ENCODE results near the gene CHCHD3.

CHCHD3 gene

GRCh38 chr7:133077394-133077793, 4.5 kb downstream of the CHCHD3 start:
- no peak for DNase-seq (ENCODE audit: low read depth)

DNA sequence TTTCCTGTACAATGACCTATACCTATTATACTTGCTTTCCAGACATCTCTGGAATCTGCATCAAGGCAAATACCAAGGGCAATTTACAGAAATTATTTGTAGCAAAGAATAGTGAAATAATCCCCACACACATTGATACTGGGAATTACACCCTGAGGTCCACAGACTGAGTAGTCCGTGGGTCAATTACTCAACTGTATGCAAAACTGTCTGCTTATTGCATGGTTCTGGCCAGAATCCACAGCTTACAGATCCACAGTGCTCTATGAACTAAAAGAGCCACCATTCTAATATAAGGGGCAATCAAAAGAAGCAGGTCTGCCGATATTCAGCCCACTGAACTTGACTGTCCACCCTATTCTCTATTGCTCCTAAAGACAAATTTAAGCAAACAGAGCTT, 5.7 kb downstream of the CHCHD3 start:
- DNase-seq (ENCODE audit: low read depth), result no peak

GRCh38 chr7:133071506-133071905, 10.4 kb downstream of the CHCHD3 start:
- no peak for DNase-seq (ENCODE audit: low read depth)

GRCh38 chr7:133070562-133070961, 11.3 kb downstream of the CHCHD3 start:
- DNase-seq (ENCODE audit: low read depth), result no peak

DNA sequence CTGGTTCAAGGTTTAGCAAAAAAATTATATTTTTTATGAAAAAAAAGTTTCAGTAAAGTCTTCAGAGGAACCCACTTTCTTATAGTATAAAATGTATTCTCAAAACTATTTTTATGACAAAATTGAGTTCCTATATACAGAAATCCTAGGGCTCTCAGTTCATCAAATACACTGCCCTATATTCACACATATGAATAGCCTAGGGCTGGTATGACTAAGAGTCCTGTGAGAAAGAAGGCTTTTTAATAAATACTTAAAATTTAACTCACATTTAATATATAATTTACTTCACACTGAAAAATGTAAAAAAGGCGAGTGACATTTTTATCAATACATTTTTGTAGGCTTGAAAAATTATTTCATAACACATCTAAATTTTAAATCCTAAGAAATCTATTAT, 16.6 kb downstream of the CHCHD3 start:
- no peak for DNase-seq (ENCODE audit: low read depth)

DNA sequence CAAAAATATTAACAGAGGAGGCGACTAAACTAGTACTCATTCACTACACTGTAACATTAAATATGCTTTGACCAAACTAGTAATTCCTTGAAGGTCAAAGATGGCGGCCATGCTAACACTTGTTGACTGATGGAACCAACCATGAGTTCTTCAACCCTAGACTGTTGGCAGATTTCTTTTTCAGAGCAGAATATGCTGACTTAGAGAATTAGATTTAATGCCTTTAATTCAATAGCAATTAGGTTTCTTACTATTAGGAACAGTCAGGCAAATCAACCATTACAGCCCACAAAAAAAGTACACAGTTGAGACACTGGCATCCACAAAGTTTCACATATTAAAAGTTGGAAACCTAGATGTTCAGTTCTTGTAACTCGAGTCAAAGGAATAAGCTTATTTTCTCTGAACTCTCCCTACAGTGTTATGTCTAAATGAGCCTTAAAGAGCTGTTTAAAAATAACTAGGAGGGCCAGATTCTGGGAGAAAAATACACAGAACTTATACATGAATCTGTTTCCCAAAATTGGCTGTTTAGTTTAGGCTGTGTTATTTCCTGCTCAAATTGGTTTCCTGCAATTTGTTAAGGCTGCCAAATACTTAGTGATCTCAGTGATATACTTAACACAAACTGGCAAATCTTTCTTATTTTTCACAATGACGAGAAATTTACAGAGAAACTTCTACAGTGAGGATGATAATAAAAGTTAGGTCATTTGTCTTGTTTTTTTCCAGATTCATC, 17.6 kb downstream of the CHCHD3 start:
- no peak for DNase-seq (ENCODE audit: low read depth)

DNA sequence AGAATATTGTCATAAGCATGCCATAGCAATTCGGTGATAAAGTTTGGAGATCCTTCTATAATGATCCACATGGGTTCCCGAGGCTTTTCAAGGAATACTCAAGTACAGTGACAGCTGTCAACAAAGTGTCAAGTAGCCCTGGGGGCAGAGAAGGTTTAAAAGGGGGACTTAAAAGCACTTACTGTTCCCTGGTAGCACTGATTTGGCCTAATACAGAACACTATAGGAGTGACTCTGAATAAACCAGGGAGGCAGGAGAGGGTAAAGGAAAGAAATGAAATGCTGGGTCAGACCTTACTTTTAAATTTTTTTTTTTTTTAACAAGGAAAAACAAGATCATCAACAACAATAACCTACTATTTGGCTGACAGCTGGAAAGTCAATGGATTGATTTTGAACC, 20.1 kb downstream of the CHCHD3 start:
- DNase-seq (ENCODE audit: low read depth), result no peak

GRCh38 chr7:133061357-133061756, 20.5 kb downstream of the CHCHD3 start:
- no peak for DNase-seq (ENCODE audit: low read depth)

- no peak for DNase-seq (ENCODE audit: low read depth)
Observed at GRCh38 chr7:133060004-133060403, 21.9 kb downstream of the CHCHD3 start.

GRCh38 chr7:133059263-133059662, 22.6 kb downstream of the CHCHD3 start:
- DNase-seq (ENCODE audit: low read depth), result no peak

DNA sequence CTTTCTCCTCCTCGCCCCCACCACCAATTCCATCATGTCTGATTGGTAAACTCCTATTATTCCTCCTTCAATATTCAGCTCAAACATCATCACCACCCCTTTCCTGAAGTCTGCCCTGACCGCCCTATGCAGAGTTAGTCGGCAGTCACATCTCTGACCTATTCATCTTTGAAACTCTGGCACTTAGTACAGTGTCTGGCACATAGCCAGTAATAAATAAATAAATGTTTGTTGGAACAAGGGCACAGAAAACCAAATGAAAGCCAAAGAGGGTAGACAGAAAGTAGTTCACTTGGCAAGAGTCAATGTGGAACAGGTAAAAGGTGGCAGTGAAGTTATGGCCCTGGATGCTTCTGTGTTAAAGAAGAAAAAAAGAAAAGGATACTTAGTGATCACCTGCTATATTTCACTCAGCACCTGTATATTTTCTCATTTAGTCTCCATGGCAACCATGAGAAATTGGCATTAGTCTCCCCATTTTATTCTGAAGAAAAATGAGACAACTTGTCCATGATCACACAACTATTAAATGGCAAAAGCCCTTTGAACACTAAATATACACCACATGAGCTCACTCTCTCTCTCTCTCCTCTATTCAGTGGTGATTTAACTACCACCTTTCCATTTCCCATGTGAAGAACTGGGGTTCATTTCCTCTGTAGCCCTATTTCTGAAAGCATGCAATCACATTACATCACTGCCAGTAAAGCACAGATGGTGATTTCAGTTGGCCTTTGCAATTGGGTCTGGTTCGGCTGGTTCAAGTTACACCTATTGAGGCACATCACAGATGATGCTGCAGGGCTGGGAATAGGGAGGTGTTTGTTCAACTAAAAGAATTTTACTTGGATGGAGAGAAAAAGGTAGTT, 25.3 kb downstream of the CHCHD3 start:
- no peak for DNase-seq (ENCODE audit: low read depth)

GRCh38 chr7:133054162-133054840, 27.6 kb downstream of the CHCHD3 start:
- DNase-seq (ENCODE audit: low read depth), result no peak

DNA sequence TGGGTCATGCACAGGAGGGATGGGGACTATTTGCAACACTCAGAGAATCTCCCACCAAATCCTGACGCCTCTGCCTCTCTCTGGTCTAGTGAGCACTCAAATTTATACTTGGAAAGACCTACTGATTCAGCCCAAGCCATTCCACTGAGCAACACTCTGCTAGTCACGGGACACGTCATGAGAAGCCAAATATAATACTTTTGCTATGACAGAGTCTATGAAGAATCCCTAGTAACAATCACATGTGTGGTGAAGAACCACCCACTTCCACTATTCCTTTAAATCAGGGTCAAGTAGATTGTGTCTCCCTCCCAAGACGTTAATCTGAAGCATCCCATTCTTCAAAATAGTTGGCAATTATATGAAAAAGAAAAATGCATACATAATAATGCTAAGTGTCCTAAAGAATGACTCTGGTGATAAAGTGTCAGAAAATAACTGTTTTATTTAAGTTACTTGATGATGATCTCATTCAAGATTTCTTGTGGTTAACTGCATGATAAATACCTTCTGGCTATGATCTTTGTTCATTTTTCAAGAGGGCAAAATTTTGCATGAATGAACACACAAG, 28.5 kb downstream of the CHCHD3 start:
- DNase-seq (ENCODE audit: low read depth), result no peak

DNA sequence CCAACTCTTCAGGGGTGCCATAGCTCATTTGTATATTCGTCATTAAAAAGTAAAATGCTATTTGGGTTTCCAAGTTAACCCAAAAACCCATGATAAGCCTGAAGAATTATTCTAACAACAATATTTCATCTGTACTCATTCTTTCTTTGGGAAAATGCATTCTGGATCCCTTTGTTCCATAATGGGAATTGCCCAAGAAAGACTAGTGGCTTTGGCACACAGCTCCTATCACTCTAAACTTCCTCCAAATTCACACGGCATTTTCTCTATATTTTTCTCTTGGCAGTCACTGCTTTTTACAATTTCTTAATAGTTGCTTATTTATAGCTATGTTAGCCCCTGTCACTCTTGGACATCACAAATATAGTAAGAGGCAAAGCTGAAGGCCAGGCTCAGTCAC, 29.1 kb downstream of the CHCHD3 start:
- DNase-seq (ENCODE audit: low read depth), result no peak

DNA sequence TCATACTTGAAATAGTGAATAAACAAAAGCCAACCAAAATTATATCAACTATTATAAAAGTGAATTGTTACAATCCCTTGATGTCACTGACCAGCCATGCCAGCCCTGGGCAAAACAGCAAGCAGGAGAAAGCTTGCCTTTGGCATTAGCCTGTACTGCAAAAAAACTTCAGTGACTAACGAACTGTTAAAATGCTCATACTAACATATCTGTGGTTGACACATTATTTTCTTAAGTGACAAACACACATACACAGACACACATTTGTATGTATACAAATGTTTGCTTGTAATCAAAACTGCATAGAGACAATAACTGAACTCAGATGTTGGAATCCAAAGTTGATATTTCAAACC, 29.5 kb downstream of the CHCHD3 start:
- DNase-seq (ENCODE audit: low read depth), result no peak

- DNase-seq (ENCODE audit: low read depth), result no peak
Observed at GRCh38 chr7:133051719-133052400, 30.0 kb downstream of the CHCHD3 start.

GRCh38 chr7:133051066-133051465, 30.8 kb downstream of the CHCHD3 start:
- DNase-seq (ENCODE audit: low read depth), result no peak

GRCh38 chr7:133050200-133050995, 31.5 kb downstream of the CHCHD3 start:
- no peak for DNase-seq (ENCODE audit: low read depth)

DNA sequence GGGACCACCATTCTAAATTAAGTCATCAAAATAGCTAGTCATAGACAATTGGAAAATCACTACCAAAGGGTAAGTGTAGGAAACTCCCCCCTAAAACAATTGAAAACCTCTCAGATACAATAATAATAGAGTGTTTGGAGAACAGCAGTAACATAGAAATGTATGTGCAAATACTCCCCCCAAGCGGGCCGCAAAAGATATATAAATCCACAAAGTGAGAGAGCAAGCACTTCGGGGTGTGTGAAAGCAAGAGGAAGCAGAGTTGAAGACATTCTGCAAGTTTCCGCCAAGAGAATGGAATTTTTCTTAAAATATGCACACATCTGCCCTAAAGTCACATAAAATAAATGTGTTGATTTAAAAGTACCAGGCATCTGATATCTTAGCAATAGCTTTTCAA, 33.3 kb downstream of the CHCHD3 start:
- no peak for DNase-seq (ENCODE audit: low read depth)

DNA sequence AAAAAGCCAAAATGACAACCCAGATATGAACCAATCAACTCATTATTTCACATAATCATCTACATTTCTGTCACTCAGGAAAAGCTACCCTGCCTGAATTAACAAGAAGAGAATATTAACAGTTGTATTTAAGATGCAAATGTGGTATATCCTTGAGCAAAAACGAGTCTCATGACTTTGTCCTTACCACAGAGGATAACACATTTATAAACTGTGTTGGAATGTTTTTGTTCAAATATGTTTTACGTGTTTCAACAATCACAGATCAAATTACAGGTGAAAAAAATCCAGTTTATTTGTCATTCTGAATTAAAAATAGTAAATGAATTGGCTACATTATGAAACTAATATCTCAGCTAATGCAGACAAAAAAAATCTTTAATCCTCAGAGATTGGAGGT, 34.6 kb downstream of the CHCHD3 start:
- no peak for DNase-seq (ENCODE audit: low read depth)
